ENCODE results near the gene CD70.
"Not testable (repeated sequence)": the region's sequence is repeated elsewhere in the genome, so short reads cannot be mapped to it uniquely, and the experiment has no call there.

Gene CD70

DNA sequence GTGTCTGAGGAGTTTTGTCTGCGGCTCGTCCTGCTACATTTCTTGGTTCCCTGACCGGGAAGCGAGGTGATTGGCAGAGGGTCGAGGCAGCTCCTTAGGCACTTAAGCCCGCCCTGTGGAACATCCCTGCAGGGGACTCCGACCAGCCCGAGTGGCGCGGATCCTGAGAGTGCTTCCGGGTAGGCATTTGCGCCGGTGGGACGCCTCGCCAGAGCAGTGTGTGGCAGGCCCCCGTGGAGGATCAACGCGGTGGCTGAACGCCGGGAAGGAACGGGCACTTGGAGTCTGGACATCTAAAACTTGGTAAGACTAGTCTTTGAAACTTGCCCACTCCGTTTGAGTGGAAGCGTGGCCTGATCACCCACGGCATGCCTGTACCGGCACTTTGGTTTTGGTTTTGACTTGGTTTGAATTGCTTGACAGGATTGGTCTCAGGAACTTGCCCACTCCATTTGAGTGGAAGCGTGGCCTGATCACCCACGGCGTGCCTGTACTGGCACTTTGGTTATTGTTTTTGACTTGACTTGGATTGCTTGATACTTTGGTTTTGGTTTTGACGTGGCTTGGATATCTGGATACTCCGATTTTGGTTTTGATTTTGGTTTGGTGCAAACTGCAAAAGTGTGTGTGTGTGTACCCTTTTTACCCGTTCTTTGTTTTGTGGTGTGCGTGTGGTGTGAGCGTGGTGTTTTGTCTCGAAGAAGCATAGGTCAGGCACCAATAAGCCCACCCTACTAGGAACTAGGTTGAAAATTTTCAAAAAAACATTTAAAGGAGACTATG, 6.7 kb upstream of the CD70 start:
- not testable (repeated sequence) for DNase-seq

DNA sequence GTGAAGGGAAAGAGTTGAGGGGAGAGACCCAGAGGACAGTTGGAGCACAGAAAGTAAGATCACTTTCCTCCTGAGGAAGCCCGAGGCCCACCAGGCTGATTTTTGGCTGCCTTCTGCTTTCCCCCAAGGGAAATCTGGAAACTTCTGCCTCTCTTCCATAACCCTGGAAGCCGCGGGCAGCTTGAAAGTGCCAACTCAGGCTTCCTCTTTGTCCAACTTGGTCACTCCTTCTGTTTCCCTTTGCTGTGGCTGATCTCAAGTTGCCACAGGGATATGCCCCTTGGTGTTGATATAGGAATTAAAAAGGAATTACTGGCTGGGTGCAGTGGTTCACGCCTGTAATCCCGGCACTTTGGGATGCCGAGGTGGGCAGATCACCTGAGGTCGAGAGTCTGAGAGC, 5.7 kb upstream of the CD70 start:
- no peak for DNase-seq

DNA sequence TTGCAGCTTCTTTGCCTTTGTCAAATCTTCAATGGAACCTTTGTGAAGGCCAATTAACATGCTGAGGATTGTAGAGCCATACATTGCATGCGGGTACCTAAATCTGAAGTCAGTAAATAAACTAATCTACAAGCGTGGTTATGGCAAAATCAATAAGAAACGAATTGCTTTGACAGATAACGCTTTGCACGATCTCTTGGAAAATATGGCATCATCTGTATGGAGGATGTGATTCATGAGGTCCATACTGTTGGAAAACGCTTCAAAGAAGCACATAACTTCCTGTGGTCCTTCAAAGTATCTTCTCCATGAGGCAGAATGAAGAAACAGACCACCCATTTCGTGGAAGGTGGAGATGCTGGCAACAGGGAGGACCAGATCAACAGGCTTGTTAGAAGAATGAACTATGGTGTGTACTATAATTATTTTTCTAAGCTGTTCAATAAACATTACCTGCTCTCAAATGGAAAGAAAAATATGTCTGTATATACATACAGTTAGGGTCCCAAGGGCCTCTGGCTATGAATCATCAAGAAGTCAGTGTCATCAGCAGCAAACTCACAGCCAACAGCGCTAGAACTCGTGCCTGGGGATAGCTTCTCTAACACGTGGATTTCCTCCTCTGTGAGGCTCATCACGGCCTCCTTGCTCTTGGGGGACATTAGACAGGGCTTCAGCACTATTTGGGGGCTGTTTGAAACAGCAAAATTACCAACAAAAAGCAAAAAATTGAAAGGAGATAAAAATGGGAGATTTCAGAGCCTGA, 2.9 kb upstream of the CD70 start:
- DNase-seq, result no peak

DNA sequence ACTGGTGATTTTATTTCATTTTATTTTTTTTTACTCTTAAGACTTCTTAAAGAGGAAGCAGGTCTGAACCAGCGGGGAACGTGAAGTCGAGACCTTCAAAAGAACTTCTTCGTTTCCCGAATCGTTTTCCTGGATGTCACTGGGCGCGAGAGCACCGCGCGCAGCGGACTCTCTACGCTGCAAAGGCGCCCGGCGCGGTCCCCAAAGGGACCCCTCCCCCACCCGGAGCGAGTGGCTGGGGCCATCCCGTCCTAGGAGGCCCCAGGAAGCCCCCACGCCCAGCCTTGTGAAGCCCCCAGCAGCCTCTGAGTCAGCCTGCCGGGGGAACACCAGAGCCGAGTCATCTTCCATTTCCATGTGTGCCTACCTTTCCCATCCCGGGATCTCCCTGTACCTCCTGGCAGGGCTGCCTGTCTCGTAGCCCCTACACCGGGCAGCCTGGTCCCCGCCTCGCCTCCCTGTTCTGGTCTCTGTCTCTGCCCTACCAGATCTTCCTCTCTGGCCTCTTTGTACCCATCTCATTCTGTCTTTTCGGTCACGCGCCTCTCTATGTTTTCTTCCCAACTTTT, 608 bp downstream of the CD70 start:
- DNase-seq, result no peak

DNA sequence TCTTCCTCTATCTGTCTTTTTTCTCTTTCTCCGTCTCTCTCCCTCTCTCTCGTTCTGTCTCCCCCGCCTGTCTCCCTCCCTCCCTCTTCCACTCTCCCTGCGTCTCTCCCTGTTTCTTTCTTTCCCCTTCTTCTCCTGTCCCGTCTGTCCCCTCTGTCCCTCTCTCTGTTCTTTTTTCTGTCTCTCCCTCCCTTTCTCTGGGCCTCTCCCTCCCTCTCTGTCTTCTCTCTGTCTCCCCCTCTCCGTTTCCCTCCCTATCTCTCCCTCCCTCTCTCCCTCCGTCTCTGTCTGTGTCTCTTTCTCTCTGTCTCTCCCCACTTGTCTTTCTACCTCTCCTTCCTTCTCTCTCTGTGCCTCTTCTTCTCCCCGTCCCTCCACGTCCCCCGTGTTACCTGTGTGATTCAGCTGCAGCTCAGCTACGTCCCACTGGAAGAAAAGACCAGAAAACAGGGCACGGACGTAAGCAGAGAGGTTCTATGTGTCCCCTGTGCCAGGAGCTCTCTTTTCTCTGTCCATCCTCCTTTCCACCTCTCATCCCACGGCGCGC, 1.2 kb downstream of the CD70 start:
- DNase-seq, result no peak

DNA sequence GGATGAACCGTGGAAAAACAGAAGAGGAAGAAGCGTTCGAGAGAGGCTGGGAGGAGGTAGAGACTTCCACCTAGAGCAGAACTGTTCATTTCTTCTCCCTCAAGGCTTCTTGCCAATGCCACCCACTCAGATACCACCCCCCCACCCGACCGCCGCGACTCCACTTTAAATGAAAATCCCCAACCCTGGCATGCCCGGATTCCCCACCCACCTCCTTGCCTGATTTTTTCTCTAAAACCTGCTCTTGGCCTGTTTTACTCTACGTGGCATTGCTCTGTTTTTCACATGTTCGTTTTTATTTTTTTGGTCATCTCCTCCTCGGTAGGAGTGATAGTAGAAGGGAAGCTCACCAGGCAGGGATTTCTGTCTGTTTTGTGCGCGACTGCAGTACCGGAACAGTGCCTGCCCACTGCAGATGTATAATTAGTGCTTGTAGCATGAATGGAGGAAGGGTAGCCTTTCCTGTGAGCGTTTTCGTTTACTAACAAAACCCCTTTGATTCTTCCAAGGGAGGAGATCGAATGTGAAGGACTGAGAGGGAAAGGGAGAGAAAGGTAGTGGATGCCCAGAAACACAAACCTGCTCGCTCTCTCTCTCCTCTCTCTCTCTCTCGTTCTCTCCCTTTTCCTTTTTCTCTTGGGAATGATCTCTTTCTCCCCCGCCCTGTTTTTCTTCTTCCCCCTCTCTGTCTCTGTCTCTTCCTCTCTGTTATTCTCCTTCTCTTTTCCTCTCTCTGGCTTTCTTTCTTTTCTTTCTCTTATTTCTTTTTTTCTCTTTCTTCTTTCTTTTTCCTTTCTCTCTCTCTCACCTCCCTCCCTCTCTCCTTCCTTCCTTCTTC, 2.2 kb downstream of the CD70 start:
- DNase-seq, result no peak

DNA sequence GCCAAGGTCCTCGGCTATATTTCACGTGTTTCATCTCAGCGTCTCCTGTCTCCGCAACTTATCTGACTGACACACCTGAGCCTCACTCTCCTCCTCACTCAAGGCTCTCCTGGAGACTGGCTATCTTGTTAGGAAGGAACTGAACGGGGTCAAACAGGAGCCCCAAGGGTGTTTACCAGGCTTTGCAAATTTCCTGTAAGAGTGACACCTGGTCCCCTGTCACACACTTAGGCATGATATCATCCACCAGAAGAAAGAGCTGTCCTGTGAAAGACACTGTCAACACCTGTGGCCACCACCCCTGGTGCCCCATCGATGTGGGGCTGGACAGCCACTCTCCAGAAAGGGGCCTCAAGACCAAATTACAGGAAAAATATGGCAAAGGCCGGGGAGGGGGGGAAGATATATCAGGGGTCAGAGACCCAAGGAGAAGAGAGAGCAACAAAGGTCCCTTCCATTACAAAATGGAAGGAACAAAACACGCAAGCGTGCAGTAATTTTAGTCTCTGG, 2.9 kb downstream of the CD70 start:
- DNase-seq, result no peak

DNA sequence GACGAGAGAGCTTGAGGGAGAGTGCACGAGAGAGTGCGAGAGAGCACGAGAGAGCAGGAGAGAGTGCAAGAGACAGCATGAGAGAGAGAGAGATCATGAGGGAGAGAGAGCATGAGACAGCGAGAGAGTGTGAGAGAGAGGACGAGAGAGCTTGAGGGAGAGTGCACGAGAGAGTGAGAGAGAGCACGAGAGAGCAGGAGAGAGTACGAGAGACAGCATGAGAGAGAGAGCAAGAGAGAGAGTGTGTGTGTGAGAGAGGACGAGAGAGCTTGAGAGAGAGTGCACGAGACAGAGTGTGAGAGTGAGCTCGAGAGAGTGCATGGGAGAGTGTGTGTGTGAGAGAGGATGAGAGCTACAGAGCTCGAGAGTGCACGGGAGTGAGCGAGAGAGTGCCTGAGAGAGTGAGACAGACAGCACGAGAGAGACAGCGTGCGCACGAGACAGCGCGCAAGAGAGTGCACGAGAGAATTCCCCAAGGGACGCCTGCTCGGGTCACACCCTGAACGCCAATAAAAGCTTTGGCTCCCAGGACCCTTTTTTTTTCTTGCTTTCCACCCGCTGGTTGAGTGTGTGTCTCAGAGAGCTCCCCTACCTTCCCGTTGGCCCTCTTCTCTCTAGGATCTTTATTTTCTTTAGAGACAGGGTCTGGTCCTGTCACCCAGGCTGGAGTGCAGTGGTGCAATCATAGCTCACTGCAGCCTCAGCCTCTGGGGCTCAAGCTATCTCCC, 3.7 kb downstream of the CD70 start:
- DNase-seq, result no peak

DNA sequence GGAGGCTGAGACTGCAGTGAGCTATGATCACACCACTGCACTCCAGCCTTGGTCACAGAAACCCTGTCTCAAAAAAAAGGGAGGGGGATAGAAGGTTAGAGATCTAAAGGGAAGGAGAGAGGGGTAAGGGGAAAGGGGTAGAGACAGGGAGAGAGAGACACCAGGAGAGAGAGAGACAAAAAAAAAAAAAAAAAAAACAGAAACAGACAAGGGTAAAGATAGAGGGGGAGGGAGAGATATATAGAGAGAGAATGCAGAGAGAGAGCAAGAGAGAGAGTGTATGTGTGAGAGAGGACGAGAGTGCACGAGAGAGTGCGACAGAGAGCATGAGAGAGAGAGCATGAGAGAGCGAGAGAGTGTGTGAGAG, 4.2 kb downstream of the CD70 start:
- DNase-seq, result no peak

DNA sequence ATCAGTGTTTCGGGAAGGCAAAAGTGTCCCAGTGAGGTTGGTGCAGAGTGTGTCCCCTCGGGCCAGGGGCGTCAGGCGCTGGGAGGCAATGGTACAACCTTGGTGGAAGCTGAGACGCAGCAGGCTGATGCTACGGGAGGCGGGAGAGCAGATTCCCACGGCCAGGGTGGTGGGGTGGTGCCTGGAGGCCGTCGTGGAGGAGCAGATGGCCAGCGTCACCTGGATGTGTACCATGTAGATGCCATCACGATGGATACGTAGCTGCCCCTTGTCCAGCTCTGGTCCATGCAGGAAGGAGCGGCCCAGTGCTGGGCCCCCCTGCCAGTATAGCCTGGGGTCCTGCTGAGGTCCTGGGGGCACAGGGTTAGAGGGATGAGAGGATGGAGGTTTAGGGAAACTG, 4.9 kb downstream of the CD70 start:
- DNase-seq, result no peak

DNA sequence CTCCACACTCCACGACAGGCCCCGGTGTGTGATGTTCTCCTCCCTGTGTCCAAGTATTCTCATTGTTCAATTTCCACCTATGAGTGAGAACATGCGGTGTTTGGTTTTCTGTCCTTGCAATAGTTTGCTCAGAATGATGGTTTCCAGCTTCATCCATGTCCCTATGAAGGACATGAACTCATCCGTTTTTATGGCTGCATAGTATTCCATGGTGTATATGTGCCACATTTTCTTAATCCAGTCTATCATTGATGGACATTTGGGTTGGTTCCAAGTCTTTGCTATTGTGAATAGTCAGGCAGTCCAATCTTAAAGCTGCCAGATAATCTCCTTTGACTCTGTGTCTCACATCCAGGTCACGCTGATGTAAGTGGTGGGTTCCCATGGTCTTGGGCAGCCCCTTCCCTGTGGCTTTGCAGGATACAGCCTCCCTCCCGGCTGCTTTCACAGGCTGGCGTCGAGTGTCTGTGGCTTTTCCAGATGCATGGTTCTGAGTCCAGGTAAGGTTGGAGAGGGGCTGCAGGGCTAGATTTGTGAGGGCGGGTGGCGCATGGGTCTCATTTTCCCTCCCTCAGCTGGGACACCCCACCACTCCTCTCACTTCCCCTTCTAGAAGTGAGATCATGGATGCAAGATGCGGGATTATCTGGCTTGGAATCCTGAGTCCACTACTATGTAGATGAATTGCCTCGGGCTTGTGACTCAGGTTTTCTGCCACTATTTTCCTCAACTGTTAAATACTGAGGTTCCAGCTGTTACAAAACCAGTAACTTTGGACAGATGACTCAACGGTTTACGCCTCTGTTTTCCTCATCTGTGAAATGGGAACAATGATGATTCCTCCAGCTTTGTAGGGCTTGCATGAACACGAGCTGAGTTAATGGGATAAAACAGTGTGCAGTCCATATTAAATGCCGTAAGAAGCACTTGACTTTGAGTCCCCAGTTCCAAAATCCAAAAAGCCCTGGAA, 8.2 kb downstream of the CD70 start:
- not testable (repeated sequence) for DNase-seq

DNA sequence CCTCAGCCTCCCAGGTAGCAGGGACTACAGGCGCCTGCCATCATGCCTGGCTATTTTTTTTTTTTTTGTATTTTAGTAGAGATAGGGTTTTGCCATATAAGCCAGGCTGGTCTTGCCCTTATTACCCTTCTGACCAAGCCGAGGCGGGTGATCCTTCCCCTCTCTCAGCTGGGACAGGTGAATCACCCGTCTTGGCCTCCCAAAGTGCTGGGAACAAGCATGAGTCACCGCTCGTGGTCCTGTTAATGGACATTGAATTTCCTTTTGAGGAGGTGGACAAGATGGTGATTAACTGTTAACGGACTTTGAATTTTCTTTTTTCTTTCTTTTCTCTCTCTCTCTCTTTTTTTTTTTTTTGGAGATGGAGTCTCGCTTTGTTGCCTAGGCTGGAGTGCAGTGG, 10.6 kb downstream of the CD70 start:
- DNase-seq, result no peak

DNA sequence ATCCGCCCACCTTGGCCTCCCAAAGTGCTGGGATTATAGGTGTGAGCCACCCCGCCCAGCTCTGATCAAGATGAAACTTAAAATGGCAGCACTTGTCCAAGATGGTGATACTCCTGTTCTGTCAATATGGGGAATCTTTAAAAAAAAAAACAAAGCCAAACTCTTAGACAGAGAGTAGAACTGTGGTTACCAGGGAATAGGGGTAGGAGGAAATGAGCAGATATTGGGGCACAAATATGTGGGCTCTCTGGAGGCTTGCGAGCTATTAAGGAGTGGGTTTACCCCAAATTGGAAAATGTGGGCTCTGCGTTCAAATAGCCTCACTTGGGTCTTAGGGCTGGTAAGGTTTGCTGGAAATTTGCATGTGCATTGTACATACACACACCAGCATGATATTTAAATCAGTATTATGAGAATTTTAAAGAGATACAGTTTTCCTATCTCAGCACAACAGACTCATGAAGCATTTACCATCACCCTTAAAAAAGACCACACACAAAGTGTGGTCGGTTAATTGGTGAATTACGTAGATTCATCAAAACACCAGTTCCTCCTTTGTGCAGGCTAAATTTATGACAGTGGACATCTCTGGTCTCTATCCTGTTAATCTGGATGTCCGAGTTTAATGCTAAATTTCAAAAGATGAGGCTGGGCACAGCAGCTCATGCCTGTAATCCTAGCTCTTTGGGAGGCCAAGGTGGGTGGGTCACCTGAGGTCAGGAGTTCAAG, 11.3 kb downstream of the CD70 start:
- no peak for DNase-seq

DNA sequence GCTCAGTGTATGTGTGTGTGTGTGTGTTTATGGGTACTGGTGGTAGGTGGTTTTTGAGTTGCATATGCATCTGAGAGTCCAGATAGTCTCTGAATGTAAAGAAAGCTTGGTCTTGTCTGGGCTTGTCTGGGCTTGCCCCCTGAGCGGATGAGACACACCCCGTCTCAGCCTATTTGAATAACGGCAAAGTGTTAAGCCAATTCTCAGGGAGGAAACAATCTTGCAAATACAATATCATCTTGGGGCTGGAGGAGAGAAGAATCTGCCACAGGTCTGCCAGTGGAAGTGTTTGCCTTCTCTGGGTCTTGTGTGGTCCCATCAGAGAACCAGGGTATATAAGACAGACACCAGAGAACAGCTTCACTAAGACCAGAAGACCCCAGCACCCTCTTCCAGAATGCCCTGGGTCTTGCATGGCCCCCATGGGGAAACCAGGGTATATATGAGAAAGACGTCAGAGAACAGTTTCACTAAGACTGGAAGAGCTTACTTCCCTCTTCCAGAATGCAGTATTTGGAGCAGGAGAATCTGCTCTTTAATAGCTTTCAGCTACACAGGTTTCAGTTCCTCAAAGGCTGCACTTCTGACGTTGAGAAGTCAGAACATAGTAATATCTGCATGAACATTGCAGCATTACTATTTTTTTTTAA, 13.3 kb downstream of the CD70 start:
- DNase-seq, result peak; percentile 92

DNA sequence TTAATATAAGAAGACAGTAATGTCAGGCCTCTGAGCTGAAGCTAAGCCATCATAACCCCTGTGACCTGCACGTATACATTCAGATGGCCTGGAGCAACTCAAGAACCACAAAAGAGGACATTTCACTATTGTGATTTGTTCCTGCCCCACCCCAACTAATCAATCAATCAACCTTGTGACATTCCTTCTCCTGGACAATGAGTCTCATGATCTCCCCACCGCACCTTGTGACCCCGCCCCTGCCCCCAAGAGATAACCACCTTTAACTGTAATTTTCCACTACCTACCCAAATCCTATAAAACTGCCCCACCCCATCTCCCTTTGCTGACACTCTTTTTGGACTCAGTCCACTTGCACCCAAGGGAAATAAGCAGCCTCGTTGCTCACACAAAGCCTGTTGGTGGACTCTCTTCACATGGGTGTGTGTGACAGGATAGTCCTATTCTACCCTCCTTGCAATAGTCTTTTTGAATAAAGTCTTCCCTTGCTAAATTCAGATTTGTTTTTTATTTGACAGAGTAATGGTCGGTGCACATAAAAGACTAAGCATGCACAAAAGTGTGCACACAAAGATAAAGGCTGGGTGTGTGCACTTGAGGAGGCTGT, 14.0 kb downstream of the CD70 start:
- no peak for DNase-seq

DNA sequence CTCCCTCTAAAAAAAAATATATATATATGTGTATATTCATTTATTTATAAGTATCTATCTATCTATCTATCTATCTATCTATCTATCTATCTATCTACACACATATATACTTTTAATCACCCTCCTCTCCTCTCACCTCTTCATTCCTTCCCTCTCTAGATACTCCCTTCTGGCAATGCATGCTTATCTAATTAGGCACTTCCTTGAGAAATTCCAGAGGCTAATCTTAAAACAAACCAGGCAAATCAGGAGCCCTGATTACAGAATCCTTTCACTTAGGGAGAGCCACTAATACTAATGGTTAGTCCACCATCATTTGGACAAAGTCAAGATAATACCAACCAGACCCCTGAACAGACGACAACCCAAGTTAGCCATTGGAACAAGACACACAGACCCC, 17.6 kb downstream of the CD70 start:
- DNase-seq, result no peak

DNA sequence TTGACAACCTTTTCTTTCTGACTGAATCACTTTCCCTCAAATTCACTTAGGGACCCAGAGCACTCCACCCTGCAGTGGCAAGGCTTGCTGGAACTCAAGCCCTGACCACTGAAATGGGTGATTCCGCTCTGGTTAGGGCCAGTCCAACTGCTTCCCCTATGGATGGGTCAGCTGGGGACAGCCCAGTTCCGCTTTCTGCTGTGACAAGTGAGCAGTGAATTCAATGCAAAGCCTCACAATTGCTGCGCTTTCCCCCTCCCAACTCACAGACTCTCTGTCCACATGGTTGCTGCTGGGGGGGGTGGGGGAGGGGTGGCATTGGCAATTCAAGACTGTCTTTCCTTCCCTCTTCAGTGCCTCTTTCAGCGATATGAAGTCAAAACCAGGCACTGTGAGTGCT, 18.7 kb downstream of the CD70 start:
- DNase-seq, result no peak

DNA sequence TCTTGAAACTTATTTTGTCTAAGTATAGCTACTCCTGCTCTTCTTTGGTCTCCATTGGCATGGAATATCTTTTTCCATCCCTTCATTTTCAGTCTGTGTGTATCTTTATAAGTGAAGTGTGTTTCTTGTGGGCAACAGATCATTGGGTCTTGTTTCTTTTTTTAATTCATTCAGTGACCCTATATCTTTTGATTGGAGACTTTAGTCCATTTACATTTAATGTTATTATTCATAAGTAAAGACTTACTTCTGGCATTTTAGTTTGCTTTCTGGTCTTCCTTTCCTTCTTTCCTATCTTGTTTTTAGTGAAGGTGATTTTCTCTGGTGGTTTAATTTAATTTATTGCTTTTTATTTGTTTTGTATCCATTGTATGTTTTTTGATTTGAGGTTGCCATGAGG, 19.8 kb downstream of the CD70 start:
- no peak for DNase-seq

DNA sequence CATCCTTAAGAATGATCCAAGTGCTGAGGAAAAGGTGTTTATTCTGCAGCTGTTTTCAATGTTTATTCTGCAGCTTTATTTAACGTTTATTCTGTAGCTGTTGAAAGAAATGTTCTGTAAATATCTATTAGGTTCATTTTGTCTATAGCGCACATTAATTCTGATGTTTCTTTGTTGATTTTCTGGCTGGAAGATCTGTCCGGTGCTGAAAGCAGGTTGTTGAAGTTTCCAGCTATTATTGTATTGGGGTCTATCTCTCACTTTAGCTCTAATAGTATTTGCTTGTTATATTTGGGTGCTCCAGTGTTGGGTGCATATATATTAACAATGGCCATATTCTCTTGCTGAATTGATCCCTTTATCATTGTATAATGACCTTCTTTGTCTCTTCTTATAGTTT, 20.2 kb downstream of the CD70 start:
- DNase-seq, result no peak
